SK-N-MC (cell line): Measurements from ENCODE around the gene ZNF462.

Experiments
- EZH2 ChIP-seq: fragments of 200-600 bp; sonication (generic); IDR thresholded peaks from one replicate; pipeline ENCODE4 v1.6.1; 2017; ENCODE audit warnings: antibody characterized with exemption
- FOXP2 ChIP-seq: optimal IDR thresholded peaks from 2 replicates; pipeline ENCODE3; 2011; ENCODE audit warnings: mild to moderate bottlenecking, moderate library complexity; ENCODE audit not compliant: insufficient read depth; ENCODE audit errors: extremely low read length, control extremely low read depth
- POLR2AphosphoS5 ChIP-seq: IDR thresholded peaks from 2 replicates; pipeline ENCODE4 v1.6.1; 2012; ENCODE audit warnings: mild to moderate bottlenecking, low read depth, low read length, borderline replicate concordance

GRCh38 chr9:106869028-106869427 is 6.1 kb downstream of the ZNF462 start:
- TF ChIP-seq EZH2 = no peak
- no peak for TF ChIP-seq POLR2AphosphoS5
- TF ChIP-seq FOXP2 = no peak
